Measurements from ENCODE around the gene KBTBD8. TPM values are rescaled to one million over a fixed set of nuclear protein-coding genes. Genes with fewer than 3 reads are reported as not detected.

The KBTBD8 gene
- total and polyA plus RNA-seq, 2 of the 8 experiments (the other 6 are each of a cell fraction or from before 2014, with no cell fraction given) = 3.2 to 23.9 TPM

DNA sequence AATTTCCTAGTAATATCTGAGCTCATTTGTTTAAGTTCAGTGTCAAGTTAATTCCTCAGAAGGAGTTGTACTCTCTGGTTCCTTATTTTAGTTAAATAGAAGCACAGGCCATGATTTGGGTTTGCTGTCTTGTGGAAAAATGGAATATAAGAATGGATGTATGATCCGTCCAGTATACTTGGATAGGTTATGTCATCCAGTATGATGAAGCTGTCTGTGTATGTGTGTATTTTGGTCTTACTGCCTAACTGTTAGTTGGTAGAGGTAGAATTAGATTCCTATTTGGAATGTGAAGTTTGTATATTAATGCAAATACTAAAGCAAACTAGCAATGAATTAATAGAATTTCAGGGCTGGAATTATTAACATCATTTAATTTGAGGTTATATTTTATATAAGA, 7.9 kb downstream of the KBTBD8 start:
- Histone ChIP-seq H2BK5ac (ENCODE audit: low read depth, low read length) (no peak overlapping the region), H2BK12ac (ENCODE audit: low read depth, low read length) (no peak overlapping the region), H3K79me2 (ENCODE audit: control insufficient read depth in 1 of 2, insufficient read depth in 2 of 2, low read length in 2 of 2) (peaks cover 0 to 39% of the 10 kb centered on the region in 2 experiments; a peak in 2 of 4 replicates), H4K91ac (replicated peaks; ENCODE audit: insufficient read length, low read length) (no peak overlapping the region), H2AK5ac (ENCODE audit: low read depth, low read length) (no peak overlapping the region), H3K27me3 (replicated peaks in 1 of 4; ENCODE audit: control insufficient read depth in 3 of 4, extremely low read depth in 1 of 4, insufficient read depth in 3 of 4, low read length in 3 of 4) (no peaks in the 10 kb centered on the region), H3K18ac (ENCODE audit: extremely low read depth, low read length) (no peak overlapping the region), H3K4me1 (replicated peaks in 1 of 4; ENCODE audit: control insufficient read depth in 3 of 4, insufficient read depth in 4 of 4, low read length in 3 of 4) (peaks cover 0 to 5% (median 0%) of the 10 kb centered on the region in 4 experiments; a peak in 1 of 7 replicates), H2BK120ac (replicated peaks; ENCODE audit: low read depth, low read length) (no peak overlapping the region), H3K56ac (replicated peaks; ENCODE audit: insufficient read length, low read depth, low read length) (no peak overlapping the region), H3K14ac (ENCODE audit: insufficient read length) (no peak overlapping the region), H3K23me2 (ENCODE audit: low read depth, low read length) (no peaks in the 10 kb centered on the region), H2AFZ (ENCODE audit: low read length) (no peak overlapping the region), H2BK20ac (ENCODE audit: low read length) (no peak overlapping the region), H4K5ac (ENCODE audit: insufficient read length, low read depth, low read length) (no peak overlapping the region), H4K8ac (ENCODE audit: extremely low read depth, insufficient read depth, low read length) (no peak overlapping the region), H2BK15ac (ENCODE audit: low read length) (no peak overlapping the region), H4K20me1 (replicated peaks in 1 of 2; ENCODE audit: control insufficient read depth in 1 of 2, insufficient read depth in 2 of 2, low read length in 2 of 2) (peaks cover 0 to 2% of the 10 kb centered on the region in 2 experiments), H3K27ac (ENCODE audit: low read depth, low read length) (no peak overlapping the region), H3K36me3 (ENCODE audit: control insufficient read depth in 2 of 4, insufficient read depth in 4 of 4, low read length in 3 of 4) (peaks cover 0 to 33% (median 11%) of the 10 kb centered on the region in 4 experiments; a peak in 5 of 8 replicates), H3K23ac (ENCODE audit: insufficient read length) (no peak overlapping the region), H3K4me2 (ENCODE audit: insufficient read depth in 1 of 2, low read depth in 2 of 2, low read length in 2 of 2) (no peak overlapping the region), H3K79me1 (ENCODE audit: low read depth, low read length) (no peaks in the 10 kb centered on the region), H3K9me3 (ENCODE audit: insufficient read depth in 2 of 2, low read depth in 1 of 2, low read length in 1 of 2) (no peaks in the 10 kb centered on the region), H3K4ac (replicated peaks; ENCODE audit: insufficient read length, low read depth, low read length) (no peak overlapping the region), H3K9ac (replicated peaks in 1 of 4; ENCODE audit: extremely low read depth in 1 of 4, low read depth in 3 of 4, low read length in 3 of 4) (no peak overlapping the region), H3K4me3 (ENCODE audit: extremely low read depth in 1 of 4, insufficient read depth in 2 of 4, low read depth in 3 of 4, low read length in 4 of 4) (no peak overlapping the region)
- FAIRE-seq (no peak), DNase-seq (ENCODE audit: low read depth in 1 of 2, low spot score in 2 of 2) (no peak)
- ChIA-PET CTCF (ENCODE audit: partially characterized antibody) (interaction anchor here (0.8 to 3.0 kb wide), 5 partner anchors 12 to 752 kb away, joined by 3 to 11 read pairs (median 4); no protein-coding TSS in a partner anchor), POLR2A (ENCODE audit: partially characterized antibody) (no interaction called here)
- WGBS, 2 experiments (ENCODE audit: extremely low coverage in 1 of 2, insufficient coverage in 1 of 2, insufficient read length in 1 of 2, insufficient replicate concordance in 2 of 2, low coverage in 1 of 2, low lambda C conversion rate in 2 of 2, missing lambda C conversion rate in 1 of 2) = 90% methylated on average over 1 of the region's 1 CpG; no CpG with 5 or more reads in 1 of the 2 experiments
- TF ChIP-seq SP4 (IDR thresholded peaks at IDR 0.05; ENCODE audit: low read length) (no peak), EP300 (IDR thresholded peaks at IDR 0.05; ENCODE audit: borderline replicate concordance in 1 of 2, low read depth in 2 of 2, low read length in 2 of 2) (no peak), MAFK (IDR thresholded peaks at IDR 0.05; ENCODE audit: low read depth, low read length) (no peak), RNF2 (IDR thresholded peaks at IDR 0.05; ENCODE audit: borderline replicate concordance, low read depth, low read length, missing control alignments, poor library complexity, severe bottlenecking) (no peak), BRCA1 (IDR thresholded peaks at IDR 0.05; ENCODE audit: low read depth, low read length) (no peak), SAP30 (IDR thresholded peaks at IDR 0.05; ENCODE audit: insufficient read depth, insufficient replicate concordance, low read length) (no peak), TAF1 (IDR thresholded peaks at IDR 0.05; ENCODE audit: low read depth, low read length) (no peak), TAF7 (optimal IDR thresholded peaks at IDR 0.05; ENCODE audit: borderline replicate concordance, low read depth, low read length) (no peak), SUZ12 (IDR thresholded peaks at IDR 0.05; ENCODE audit: low read length) (no peak), CTBP2 (IDR thresholded peaks at IDR 0.05; ENCODE audit: borderline replicate concordance, insufficient read depth, insufficient read length, low read length) (no peak), USF2 (IDR thresholded peaks at IDR 0.05; ENCODE audit: low read length) (no peak), RBBP5 (IDR thresholded peaks at IDR 0.05; ENCODE audit: borderline replicate concordance, low read depth, low read length) (no peak)
